ENCODE measurements around the gene VIPR2.

Gene VIPR2

DNA sequence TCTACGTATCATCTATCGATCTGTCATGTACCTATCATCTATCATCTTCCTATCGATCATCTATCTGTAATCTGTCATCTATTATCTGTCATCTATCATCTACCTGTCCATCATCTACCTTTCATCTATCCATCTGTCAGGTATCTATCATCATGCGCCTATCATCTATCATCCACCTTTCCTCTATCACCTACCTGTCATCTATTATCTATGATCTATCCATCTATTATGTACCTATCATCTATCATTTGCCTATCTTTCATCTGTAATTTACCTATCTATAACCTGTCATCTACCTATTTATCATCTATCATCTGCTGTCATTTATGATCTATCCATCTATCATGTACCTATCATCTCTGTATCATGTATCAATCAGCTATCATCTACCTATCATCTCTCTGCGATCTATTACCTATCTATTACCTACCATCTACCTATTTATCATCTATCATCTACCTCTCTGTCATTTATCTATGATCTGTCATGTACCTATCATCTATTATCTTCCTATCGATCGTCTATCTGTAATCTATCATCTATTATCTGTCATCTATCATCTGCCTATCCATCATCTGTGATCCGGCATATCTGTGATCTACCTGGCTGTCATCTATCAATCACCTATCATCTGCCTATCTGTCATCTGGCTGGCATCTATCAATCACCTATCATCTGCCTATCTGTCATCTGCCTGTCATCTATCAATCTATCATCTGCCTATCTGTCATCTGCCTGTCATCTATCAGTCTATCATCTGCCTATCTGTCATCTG, 1.6 kb upstream of the VIPR2 start:
- TF ChIP-seq, protein P1, sequence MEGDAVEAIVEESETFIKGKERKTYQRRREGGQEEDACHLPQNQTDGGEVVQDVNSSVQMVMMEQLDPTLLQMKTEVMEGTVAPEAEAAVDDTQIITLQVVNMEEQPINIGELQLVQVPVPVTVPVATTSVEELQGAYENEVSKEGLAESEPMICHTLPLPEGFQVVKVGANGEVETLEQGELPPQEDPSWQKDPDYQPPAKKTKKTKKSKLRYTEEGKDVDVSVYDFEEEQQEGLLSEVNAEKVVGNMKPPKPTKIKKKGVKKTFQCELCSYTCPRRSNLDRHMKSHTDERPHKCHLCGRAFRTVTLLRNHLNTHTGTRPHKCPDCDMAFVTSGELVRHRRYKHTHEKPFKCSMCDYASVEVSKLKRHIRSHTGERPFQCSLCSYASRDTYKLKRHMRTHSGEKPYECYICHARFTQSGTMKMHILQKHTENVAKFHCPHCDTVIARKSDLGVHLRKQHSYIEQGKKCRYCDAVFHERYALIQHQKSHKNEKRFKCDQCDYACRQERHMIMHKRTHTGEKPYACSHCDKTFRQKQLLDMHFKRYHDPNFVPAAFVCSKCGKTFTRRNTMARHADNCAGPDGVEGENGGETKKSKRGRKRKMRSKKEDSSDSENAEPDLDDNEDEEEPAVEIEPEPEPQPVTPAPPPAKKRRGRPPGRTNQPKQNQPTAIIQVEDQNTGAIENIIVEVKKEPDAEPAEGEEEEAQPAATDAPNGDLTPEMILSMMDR (IDR thresholded peaks at IDR 0.05; ENCODE audit: low read depth, low read length, missing control alignments), result no peak
- no peak for DNase-seq (ENCODE audit: low read depth)
- in situ Hi-C loops (cut with HindIII; ENCODE audit: low sequenced_read_pairs), result no loop called here
- no peak overlapping the region for H3K4me3 ChIP-seq (ENCODE audit: low read depth, low read length)

DNA sequence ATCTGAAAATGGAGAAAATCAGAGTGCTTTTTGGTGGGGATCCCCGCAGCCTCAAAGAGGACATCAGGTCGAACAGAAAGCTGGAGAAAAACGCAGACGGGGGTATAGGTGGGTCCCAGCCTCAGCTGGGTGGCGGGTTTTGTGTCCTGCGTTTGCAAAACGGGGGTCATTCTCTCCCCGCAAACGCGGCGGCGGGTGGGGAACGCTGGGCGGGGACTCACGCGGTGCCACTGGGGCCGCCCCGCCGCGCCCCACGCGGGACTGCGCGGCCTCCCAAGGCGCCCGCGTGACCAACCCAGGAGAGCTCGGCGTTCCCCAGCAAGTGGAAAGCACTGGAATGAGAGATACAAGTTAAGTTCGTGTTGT, 806 bp upstream of the VIPR2 start:
- DNase-seq (ENCODE audit: low read depth), result no peak
- H3K4me3 ChIP-seq (ENCODE audit: low read depth, low read length), result peak overlapping the region; percentile 12
- TF ChIP-seq, protein P1 (IDR thresholded peaks at IDR 0.05; ENCODE audit: low read depth, low read length, missing control alignments), result no peak
- in situ Hi-C loops (cut with HindIII; ENCODE audit: low sequenced_read_pairs), result no loop called here

DNA sequence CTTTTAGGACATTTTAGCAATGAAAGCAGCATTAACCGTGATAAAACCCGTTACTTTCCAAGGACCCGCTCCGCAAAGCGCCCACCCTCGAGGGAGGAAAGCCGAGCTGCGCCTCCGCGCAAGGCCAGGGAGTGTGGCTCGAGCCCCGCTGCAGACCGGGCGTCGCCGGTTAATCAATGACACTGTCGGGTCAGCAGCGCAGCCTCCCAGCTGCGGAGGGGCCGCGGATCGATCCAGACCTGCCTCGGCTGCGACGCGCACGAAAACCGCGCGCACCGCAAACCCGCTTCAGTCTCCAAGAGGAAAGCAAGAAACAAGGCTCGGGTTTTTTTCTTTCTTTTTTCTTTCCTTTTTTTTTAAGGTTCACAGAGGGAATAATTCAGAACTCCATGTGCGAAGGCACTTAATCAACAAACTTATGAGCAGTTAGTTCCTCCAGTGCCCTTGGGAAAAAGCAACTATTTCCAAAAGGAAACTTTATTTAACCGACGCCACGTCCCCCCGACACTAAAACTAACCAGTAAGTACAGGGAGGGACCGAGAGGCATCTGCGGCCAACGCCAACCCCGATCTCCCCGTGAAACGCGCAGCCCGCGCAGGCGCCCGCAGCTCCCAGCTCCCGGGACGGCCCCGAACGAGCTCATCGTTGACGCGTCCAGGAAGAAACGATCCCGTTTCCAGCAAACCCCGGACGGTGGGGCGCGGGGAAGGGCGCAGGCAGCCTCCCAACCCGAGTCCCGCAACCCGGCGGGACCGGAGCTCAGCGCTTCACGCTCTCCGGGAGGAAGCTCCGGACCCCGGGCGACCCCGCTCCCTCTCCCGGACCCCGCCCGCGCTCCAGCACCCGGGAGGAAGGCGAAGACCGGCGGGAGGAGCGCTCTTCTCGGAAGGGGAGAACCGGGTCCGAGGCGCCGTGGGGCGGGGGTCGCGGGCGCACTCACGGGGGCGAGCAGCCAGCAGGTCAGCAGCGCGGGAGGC, 598 bp downstream of the VIPR2 start:
- H3K4me3 ChIP-seq (ENCODE audit: low read depth, low read length), result no peak overlapping the region

DNA sequence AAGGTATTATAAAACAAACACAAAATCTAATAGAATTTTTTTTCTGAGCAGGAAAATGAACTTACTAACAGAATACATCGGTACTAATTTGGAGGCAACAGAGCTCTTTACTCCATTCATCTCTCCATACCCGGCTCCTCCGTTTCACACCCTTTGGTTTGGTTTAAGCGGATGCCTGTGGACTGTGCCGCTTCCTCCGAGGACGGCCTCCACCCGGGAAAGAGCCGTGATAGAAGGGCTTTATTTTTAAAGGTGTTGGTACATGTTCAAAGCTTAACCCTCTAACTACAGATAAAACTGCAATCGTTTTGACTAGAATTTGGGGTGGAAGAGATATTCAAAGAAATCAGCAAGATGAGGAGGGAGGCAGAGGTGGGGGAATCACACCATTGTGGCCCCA, 1.9 kb downstream of the VIPR2 start:
- DNase-seq (ENCODE audit: low read depth), result no peak

More for the DNA sequence above, 598 bp downstream of the VIPR2 start:
- TF ChIP-seq, protein P1 (IDR thresholded peaks at IDR 0.05; ENCODE audit: low read depth, low read length, missing control alignments), result no peak
- in situ Hi-C loops (cut with HindIII; ENCODE audit: low sequenced_read_pairs), result no loop called here
- no peak for DNase-seq (ENCODE audit: low read depth)

DNA sequence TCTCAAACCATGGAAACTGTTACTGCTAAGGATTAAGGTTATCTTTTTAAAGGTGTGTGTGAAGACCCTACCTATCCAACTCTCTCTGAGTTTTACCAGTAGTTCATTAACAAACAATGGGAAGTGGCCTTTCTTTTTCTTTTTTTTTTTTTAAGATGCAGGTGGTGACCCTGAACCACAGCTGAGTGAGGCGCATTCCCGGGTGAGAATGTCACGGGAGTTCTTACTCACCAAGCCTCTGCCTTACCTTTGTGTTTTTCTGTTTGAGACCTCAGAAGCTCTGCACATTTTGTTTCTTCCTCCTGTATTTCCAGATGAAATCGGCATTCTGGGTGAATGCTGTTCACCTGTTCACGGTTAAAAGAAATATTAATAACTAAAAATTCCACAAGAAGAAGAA, 2.5 kb downstream of the VIPR2 start:
- no peak for DNase-seq (ENCODE audit: low read depth)
- no peak overlapping the region for H3K4me3 ChIP-seq (ENCODE audit: low read depth, low read length)
- in situ Hi-C loops (cut with HindIII; ENCODE audit: low sequenced_read_pairs), result no loop called here
- TF ChIP-seq, protein P1 (IDR thresholded peaks at IDR 0.05; ENCODE audit: low read depth, low read length, missing control alignments), result no peak

More for the DNA sequence above, 1.9 kb downstream of the VIPR2 start:
- in situ Hi-C loops (cut with HindIII; ENCODE audit: low sequenced_read_pairs), result no loop called here
- TF ChIP-seq, protein P1 (IDR thresholded peaks at IDR 0.05; ENCODE audit: low read depth, low read length, missing control alignments), result no peak
- no peak overlapping the region for H3K4me3 ChIP-seq (ENCODE audit: low read depth, low read length)

DNA sequence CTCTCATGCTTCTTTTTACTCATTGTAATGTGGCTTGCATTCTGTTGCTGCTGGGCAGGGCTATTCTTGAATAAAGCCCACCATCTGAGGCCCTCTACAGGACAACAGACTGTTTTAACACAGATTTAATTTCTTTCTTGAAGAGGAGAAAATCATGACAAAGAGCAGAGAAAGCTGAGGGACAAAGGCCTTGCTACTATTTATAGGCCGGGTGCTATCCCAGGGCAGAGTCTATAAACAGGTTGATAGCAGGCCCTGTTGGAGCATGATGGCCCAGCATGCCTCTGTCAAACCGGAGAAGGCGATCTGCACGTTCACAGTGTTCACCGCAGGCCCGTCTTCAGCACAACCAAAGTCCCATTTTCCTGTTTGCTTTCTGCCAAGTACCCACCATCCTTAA, 3.0 kb downstream of the VIPR2 start:
- no peak overlapping the region for H3K4me3 ChIP-seq (ENCODE audit: low read depth, low read length)
- in situ Hi-C loops (cut with HindIII; ENCODE audit: low sequenced_read_pairs), result no loop called here
- TF ChIP-seq, protein P1 (IDR thresholded peaks at IDR 0.05; ENCODE audit: low read depth, low read length, missing control alignments), result no peak
- DNase-seq (ENCODE audit: low read depth), result no peak
